Prostate gland (tissue), 2 donors: Measurements from ENCODE around the gene PCDHB12. TPM values are rescaled to one million over a fixed set of nuclear protein-coding genes. Genes with fewer than 3 reads are reported as not detected.
A peak's percentile ranks its signal among the peaks of the same experiment; 100 is the strongest.
"Not testable (repeated sequence)": the region's sequence is repeated elsewhere in the genome, so short reads cannot be mapped to it uniquely, and the experiment has no call there.

ENCODE experiments used
- DNase-seq: peaks from one replicate; pipeline ENCODE4 v3.0.0-alpha.2; 2019; ENCODE audit warnings: low spot score
- H3K27ac ChIP-seq, 2 donors: fragments of 200-600 bp; sonication (generic); 2 replicates each; pipeline ENCODE4 v1.5.1; 2017 to 2019
- H3K27me3 ChIP-seq: fragments of 200-600 bp; sonication (generic); replicated peaks from 2 replicates; pipeline ENCODE4 v1.5.1; 2019; ENCODE audit not compliant: insufficient read depth
- H3K36me3 ChIP-seq, 2 donors: fragments of 200-600 bp; sonication (generic); 1 replicate in 1 of 2; 2 replicates in 1 of 2; pipeline versions ENCODE4 v1.5.1 to v1.8.1; 2017 to 2019
- H3K4me1 ChIP-seq: fragments of 200-600 bp; sonication (generic); replicated peaks from 2 replicates; pipeline ENCODE4 v1.5.1; 2019
- H3K4me3 ChIP-seq, 2 donors: fragments of 200-600 bp; sonication (generic); 2 replicates each; pipeline ENCODE4 v1.5.1; 2017 to 2019
- H3K9me3 ChIP-seq: fragments of 200-600 bp; sonication (generic); 2 replicates; pipeline ENCODE4 v1.5.1; 2017
- CTCF ChIP-seq, 4 experiments: fragments of 200-600 bp in 2 of 4; fragments of 450-650 bp in 2 of 4; sonication (generic) in 2 of 4; IDR thresholded peaks; 1 replicate in 3 of 4; 2 replicates in 1 of 4; pipeline ENCODE4 v1.5.1; 2016 to 2019; ENCODE audit warnings: antibody characterized with exemption in 4 of 4, mild to moderate bottlenecking in 2 of 4, moderate library complexity in 2 of 4
- POLR2A ChIP-seq: fragments of 450-650 bp; IDR thresholded peaks from one replicate; pipeline ENCODE4 v1.6.1; 2016; ENCODE audit warnings: antibody characterized with exemption, mild to moderate bottlenecking
- POLR2AphosphoS5 ChIP-seq: sonication (generic); formaldehyde crosslinking; IDR thresholded peaks from one replicate; pipeline ENCODE4 v1.6.1; 2017; ENCODE audit warnings: antibody characterized with exemption
- WGBS: methylation state at CpG from one replicate; pipeline ENCODE4 v1.1.5; 2018; 5-methylcytosine and 5-hydroxymethylcytosine counted together
- intact Hi-C: fragments of 100-400 bp; cut with DNase I; formaldehyde crosslinking; loops from one replicate; pipeline ENCODE4 v1.14.2; 2022
- total RNA-seq, 2 donors: library from RNA; depleted of rRNA; stranded (reverse); fragments of >200 nt; gene quantifications; one replicate each; pipeline ENCODE4 v1.1.0, GENCODE V29; 2016

The PCDHB12 gene
- total RNA-seq: 1 to 10 TPM in 1 of 2 donors, under 1 TPM in 1; 0.32 to 4.3 TPM

DNA sequence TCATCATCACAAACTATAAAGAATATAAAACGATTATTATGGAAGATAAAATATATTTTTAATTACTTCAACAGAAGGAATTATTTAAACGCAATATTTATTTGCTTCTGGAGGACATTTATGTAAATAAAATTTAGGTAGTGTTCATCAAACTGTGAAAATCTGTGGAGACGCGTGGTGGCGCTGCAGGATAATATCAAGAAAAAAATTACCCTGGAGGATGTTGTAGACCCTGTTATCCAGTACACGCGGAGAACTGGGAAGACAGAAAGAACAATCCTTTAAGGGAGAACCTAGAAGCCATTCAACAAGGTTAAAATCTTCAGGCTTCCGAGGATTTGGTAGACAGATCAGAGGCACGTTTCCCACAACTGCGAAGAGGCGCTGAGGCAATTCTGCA, at the start of gene PCDHB12:
PCDHB12 (plus strand) TSS at position 242 of the 400 bp plus-strand sequence. CDS start 189 bp downstream, outside the sequence.
- Histone ChIP-seq H3K4me3 (no peak within 1 kb of the TSS), H3K9me3 (no peaks in the 10 kb centered on the region), H3K4me1 (no peaks in the 10 kb centered on the region), H3K27ac (no peak within 1 kb of the TSS), H3K27me3 (peaks cover 11% of the 10 kb centered on the region), H3K36me3 (no peaks in the 10 kb centered on the region)
- DNase-seq: no peak
- no peak for TF ChIP-seq POLR2AphosphoS5
- no peak for TF ChIP-seq POLR2A
- TF ChIP-seq CTCF (IDR thresholded peaks at IDR 0.05): no peak
- intact Hi-C loops: no loop called here
- 16% methylated on average over 11 of the region's 11 CpGs for WGBS

- Histone ChIP-seq H3K4me1 (no peaks in the 10 kb centered on the region), H3K27me3 (peaks cover 6% of the 10 kb centered on the region), H3K27ac (no peak within 1 kb of the TSS), H3K4me3 (no peak within 1 kb of the TSS), H3K9me3 (no peaks in the 10 kb centered on the region), H3K36me3 (no peaks in the 10 kb centered on the region)
- TF ChIP-seq CTCF (IDR thresholded peaks at IDR 0.05) (peak in 1 of 4 experiments; percentile 11), POLR2AphosphoS5 (no peak)
- WGBS: 25% methylated on average over 20 of the region's 20 CpGs
- no peak for DNase-seq
- intact Hi-C loops: no loop called here
Measured at GRCh38 chr5:141172381-141173204, 35.9 kb upstream of the PCDHB12 start, which contains the start of gene PCDHB7. Gene PCDHB7 (plus strand): TSS chr5:141172644. CDS start chr5:141172836, 192 bp downstream.

DNA sequence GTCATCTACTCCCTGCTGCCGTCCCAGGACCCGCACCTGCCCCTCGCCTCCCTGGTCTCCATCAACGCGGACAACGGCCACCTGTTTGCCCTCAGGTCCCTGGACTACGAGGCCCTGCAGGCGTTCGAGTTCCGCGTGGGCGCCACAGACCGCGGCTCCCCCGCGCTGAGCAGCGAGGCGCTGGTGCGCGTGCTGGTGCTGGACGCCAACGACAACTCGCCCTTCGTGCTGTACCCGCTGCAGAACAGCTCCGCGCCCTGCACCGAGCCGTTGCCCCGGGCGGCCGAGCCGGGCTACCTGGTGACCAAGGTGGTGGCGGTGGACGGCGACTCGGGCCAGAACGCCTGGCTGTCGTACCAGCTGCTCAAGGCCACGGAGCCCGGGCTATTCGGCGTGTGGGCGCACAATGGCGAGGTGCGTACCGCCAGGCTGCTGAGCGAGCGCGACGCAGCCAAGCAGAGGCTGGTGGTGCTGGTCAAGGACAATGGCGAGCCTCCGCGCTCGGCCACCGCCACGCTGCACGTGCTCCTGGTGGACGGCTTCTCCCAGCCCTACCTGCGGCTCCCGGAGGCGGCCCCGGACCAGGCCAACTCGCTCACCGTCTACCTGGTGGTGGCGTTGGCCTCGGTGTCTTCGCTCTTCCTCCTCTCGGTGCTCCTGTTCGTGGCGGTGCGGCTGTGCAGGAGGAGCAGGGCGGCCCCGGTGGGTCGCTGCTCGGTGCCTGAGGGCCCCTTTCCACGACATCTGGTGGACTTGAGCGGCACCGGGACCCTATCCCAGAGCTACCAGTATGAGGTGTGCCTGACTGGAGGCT, 34.0 kb upstream of the PCDHB12 start:
- H3K27ac ChIP-seq, H3K9me3 ChIP-seq, H3K27me3 ChIP-seq, H3K4me1 ChIP-seq, DNase-seq, intact Hi-C loops, H3K4me3 ChIP-seq, H3K36me3 ChIP-seq: not testable (repeated sequence)
- WGBS: 37% methylated on average over 79 of the region's 79 CpGs

GRCh38 chr5:141175933-141176332, 32.6 kb upstream of the PCDHB12 start:
- peaks cover 6% of the 10 kb centered on the region for H3K27me3 ChIP-seq

DNA sequence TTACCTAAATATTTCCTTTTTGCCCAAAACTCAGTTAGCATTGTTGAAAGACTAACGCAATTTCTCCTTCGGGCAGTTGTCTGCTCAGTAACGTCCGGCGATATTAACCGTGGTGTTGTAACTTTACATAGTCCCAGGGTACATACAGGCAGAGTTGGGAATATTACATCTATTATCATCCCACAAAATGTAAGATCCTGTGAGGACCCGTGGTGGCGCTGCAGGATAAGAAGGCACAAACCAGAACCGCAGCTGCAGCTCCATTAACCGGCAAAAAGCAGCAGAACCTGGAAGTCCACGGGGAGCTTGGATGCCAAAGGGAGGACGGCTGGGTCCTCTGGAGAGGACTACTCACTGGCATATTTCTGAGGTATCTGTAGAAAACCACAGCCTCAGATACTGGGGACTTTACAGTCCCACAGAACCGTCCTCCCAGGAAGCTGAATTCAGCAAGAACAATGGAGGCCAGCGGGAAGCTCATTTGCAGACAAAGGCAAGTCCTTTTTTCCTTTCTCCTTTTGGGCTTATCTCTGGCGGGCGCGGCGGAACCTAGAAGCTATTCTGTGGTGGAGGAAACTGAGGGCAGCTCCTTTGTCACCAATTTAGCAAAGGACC, 30.8 kb upstream of the PCDHB12 start, which contains the start of gene PCDHB8:
PCDHB8 (plus strand) TSS at position 214 of the 615 bp plus-strand sequence; CDS start at position 459, 245 bp downstream.
- WGBS: 28% methylated on average over 18 of the region's 18 CpGs
- H3K9me3 ChIP-seq, H3K27me3 ChIP-seq, H3K36me3 ChIP-seq, H3K4me1 ChIP-seq, DNase-seq, H3K4me3 ChIP-seq, intact Hi-C loops, H3K27ac ChIP-seq: not testable (repeated sequence)

More at GRCh38 chr5:141175933-141176332, 32.6 kb upstream of the PCDHB12 start:
- TF ChIP-seq POLR2AphosphoS5 (no peak), CTCF (IDR thresholded peaks at IDR 0.05) (no peak), POLR2A (no peak)
- Histone ChIP-seq H3K36me3 (no peaks in the 10 kb centered on the region), H3K9me3 (no peaks in the 10 kb centered on the region), H3K4me3 (no peak overlapping the region), H3K27ac (no peak overlapping the region), H3K4me1 (no peaks in the 10 kb centered on the region)
- 52% methylated on average over 1 of the region's 1 CpG for whole genome bisulfite sequencing
- DNase-seq: no peak
- intact Hi-C loops: no loop called here

DNA sequence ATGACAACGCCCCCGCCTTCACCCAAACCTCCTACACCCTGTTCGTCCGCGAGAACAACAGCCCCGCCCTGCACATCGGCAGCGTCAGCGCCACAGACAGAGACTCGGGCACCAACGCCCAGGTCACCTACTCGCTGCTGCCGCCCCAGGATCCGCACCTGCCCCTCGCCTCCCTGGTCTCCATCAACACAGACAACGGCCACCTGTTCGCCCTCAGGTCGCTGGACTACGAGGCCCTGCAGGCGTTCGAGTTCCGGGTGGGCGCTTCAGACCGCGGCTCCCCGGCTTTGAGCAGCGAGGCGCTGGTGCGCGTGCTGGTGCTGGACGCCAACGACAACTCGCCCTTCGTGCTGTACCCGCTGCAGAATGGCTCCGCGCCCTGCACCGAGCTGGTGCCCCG, 29.1 kb upstream of the PCDHB12 start:
- WGBS: 38% methylated on average over 34 of the region's 39 CpGs
- H3K9me3 ChIP-seq, H3K27me3 ChIP-seq, H3K27ac ChIP-seq, intact Hi-C loops, H3K4me3 ChIP-seq, DNase-seq, H3K36me3 ChIP-seq, H3K4me1 ChIP-seq: not testable (repeated sequence)

GRCh38 chr5:141179876-141180275, 28.6 kb upstream of the PCDHB12 start:
- DNase-seq, intact Hi-C loops, H3K27me3 ChIP-seq, H3K4me3 ChIP-seq, H3K4me1 ChIP-seq, H3K36me3 ChIP-seq, H3K9me3 ChIP-seq, H3K27ac ChIP-seq: not testable (repeated sequence)
- WGBS: 32% methylated on average over 32 of the region's 32 CpGs
